Measurements from ENCODE around the gene WNT3A.

WNT3A gene

GRCh38 chr1:228101994-228102790 lies 95.4 kb downstream of the WNT3A start:
- Histone ChIP-seq H3K36me3 (replicated peaks; ENCODE audit: insufficient read depth, low read length) (peaks cover 16% of the 10 kb centered on the region; the same call in 1 of the 2 replicates), H2AFZ (ENCODE audit: low read length) (peak overlapping the region; percentile 47; the same call in 1 of the 2 replicates), H3K9me3 (replicated peaks; ENCODE audit: insufficient read depth, low read length) (no peaks in the 10 kb centered on the region), H3K9ac (ENCODE audit: low read length) (peak overlapping the region; percentile 59), H3K4me1 (ENCODE audit: low read length) (peaks cover 13% of the 10 kb centered on the region), H3F3A (ENCODE audit: insufficient read depth, low read length) (peaks cover 60% of the 10 kb centered on the region), H3K27me3 (replicated peaks; ENCODE audit: insufficient read depth, low read length) (no peaks in the 10 kb centered on the region), H3K9me2 (replicated peaks; ENCODE audit: insufficient read depth, low read length) (no peaks in the 10 kb centered on the region), H3K4me3 (ENCODE audit: low read length) (peak overlapping the region; percentile 90), H3K4me2 (ENCODE audit: low read depth, low read length) (peak overlapping the region; percentile 82), H4K20me1 (ENCODE audit: insufficient read depth, low read length) (peaks cover 28% of the 10 kb centered on the region), H3K27ac (ENCODE audit: low read length) (peak overlapping the region; percentile 27; the same call in 1 of the 2 replicates), H3K79me2 (ENCODE audit: low read length) (peaks cover 65% of the 10 kb centered on the region)
- DNase-seq: peak; percentile 60
- TF ChIP-seq EZH2phosphoT487 (IDR thresholded peaks at IDR 0.05; ENCODE audit: low read length): no peak
- TF ChIP-seq EZH2 (optimal IDR thresholded peaks at IDR 0.05; ENCODE audit: low read depth, low read length): no peak
- TF ChIP-seq, protein P1, sequence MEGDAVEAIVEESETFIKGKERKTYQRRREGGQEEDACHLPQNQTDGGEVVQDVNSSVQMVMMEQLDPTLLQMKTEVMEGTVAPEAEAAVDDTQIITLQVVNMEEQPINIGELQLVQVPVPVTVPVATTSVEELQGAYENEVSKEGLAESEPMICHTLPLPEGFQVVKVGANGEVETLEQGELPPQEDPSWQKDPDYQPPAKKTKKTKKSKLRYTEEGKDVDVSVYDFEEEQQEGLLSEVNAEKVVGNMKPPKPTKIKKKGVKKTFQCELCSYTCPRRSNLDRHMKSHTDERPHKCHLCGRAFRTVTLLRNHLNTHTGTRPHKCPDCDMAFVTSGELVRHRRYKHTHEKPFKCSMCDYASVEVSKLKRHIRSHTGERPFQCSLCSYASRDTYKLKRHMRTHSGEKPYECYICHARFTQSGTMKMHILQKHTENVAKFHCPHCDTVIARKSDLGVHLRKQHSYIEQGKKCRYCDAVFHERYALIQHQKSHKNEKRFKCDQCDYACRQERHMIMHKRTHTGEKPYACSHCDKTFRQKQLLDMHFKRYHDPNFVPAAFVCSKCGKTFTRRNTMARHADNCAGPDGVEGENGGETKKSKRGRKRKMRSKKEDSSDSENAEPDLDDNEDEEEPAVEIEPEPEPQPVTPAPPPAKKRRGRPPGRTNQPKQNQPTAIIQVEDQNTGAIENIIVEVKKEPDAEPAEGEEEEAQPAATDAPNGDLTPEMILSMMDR (IDR thresholded peaks at IDR 0.05; ENCODE audit: low read length): peak; percentile 42

GRCh38 chr1:228102791-228103620 lies 96.2 kb downstream of the WNT3A start, which contains the start of gene C1orf35:
Gene C1orf35, minus strand, starts transcription at chr1:228103325. Its CDS starts 98 bp downstream, at chr1:228103227.
- H3K36me3 ChIP-seq (replicated peaks; ENCODE audit: insufficient read depth, low read length): 0 out of 2 replicates have a peak, but pooled peaks cover 15% of the 10 kb centered on the region
- peaks cover 65% of the 10 kb centered on the region for H3K79me2 ChIP-seq (ENCODE audit: low read length)
- H3K4me1 ChIP-seq (ENCODE audit: low read length): peaks cover 19% of the 10 kb centered on the region
- H3K9me3 ChIP-seq (replicated peaks; ENCODE audit: insufficient read depth, low read length): no peaks in the 10 kb centered on the region
- H3F3A ChIP-seq (ENCODE audit: insufficient read depth, low read length): peaks cover 53% of the 10 kb centered on the region
- H4K20me1 ChIP-seq (ENCODE audit: insufficient read depth, low read length): peaks cover 20% of the 10 kb centered on the region
- H3K9ac ChIP-seq (ENCODE audit: low read length): peak within 1 kb of the TSS; percentile 87
- peak within 1 kb of the TSS; percentile 88 for H2AFZ ChIP-seq (ENCODE audit: low read length)
- H3K27ac ChIP-seq (ENCODE audit: low read length): peak within 1 kb of the TSS; percentile 78
- no peaks in the 10 kb centered on the region for H3K9me2 ChIP-seq (replicated peaks; ENCODE audit: insufficient read depth, low read length)
- peak within 1 kb of the TSS; percentile 90 for H3K4me3 ChIP-seq (ENCODE audit: low read length)
- H3K4me2 ChIP-seq (ENCODE audit: low read depth, low read length): peak within 1 kb of the TSS; percentile 82
- DNase-seq: peak; percentile 98
- TF ChIP-seq, protein P1 (IDR thresholded peaks at IDR 0.05; ENCODE audit: low read length): no peak
- TF ChIP-seq EZH2 (optimal IDR thresholded peaks at IDR 0.05; ENCODE audit: low read depth, low read length) (no peak), EZH2phosphoT487 (IDR thresholded peaks at IDR 0.05; ENCODE audit: low read length) (no peak)
- H3K27me3 ChIP-seq (replicated peaks; ENCODE audit: insufficient read depth, low read length): no peaks in the 10 kb centered on the region

- Histone ChIP-seq H3K27ac (ENCODE audit: low read length) (no peak overlapping the region), H3K27me3 (replicated peaks; ENCODE audit: insufficient read depth, low read length) (no peaks in the 10 kb centered on the region), H3K36me3 (replicated peaks; ENCODE audit: insufficient read depth, low read length) (0 out of 2 replicates have a peak, but pooled peaks cover 3% of the 10 kb centered on the region), H3F3A (ENCODE audit: insufficient read depth, low read length) (peaks cover 38% of the 10 kb centered on the region), H3K4me1 (ENCODE audit: low read length) (peaks cover 26% of the 10 kb centered on the region), H3K9me2 (replicated peaks; ENCODE audit: insufficient read depth, low read length) (no peaks in the 10 kb centered on the region), H3K9me3 (replicated peaks; ENCODE audit: insufficient read depth, low read length) (no peaks in the 10 kb centered on the region), H3K9ac (ENCODE audit: low read length) (peak overlapping the region; percentile 87; the same call in 1 of the 2 replicates), H4K20me1 (ENCODE audit: insufficient read depth, low read length) (peaks cover 4% of the 10 kb centered on the region; the same call in 1 of the 2 replicates), H3K79me2 (ENCODE audit: low read length) (peaks cover 63% of the 10 kb centered on the region), H3K4me3 (ENCODE audit: low read length) (no peak overlapping the region), H3K4me2 (ENCODE audit: low read depth, low read length) (peak overlapping the region; percentile 82; the same call in 1 of the 2 replicates), H2AFZ (ENCODE audit: low read length) (no peak overlapping the region)
- no peak for DNase-seq
- TF ChIP-seq EZH2phosphoT487 (IDR thresholded peaks at IDR 0.05; ENCODE audit: low read length) (no peak), EZH2 (optimal IDR thresholded peaks at IDR 0.05; ENCODE audit: low read depth, low read length) (no peak)
- TF ChIP-seq, protein P1 (IDR thresholded peaks at IDR 0.05; ENCODE audit: low read length): no peak
These were observed 97.9 kb downstream of the WNT3A start for GRCh38 chr1:228104526-228105269.

Data from MM.1S (cell line).